B cell (primary cell): Measurements from ENCODE around the gene ZRANB3. TPM values are rescaled to one million over a fixed set of nuclear protein-coding genes. Genes with fewer than 3 reads are reported as not detected.

ENCODE experiments used
- ATAC-seq: fragments of 200-7000 bp; cut with Tn5 transposase; one replicate; pipeline ENCODE4 v1.10.0; 2021; ENCODE audit warnings: low read depth, mild to moderate bottlenecking, moderate number of reproducible peaks, moderate library complexity
- CTCF ChIA-PET: fragments of 350-600 bp; sonication (Branson Sonifier 250); formaldehyde crosslinking; loops from one replicate; lab custom pipeline; 2021; ENCODE audit warnings: antibody characterized with exemption, inconsistent platforms; lab: Charles Lee
- POLR2A ChIA-PET: fragments of 350-600 bp; sonication (Branson Sonifier 250); formaldehyde crosslinking; loops from one replicate; lab custom pipeline; 2021; ENCODE audit warnings: antibody characterized with exemption; lab: Charles Lee
- DNase-seq: peaks from one replicate; pipeline ENCODE4 v3.0.0; 2013
- H2AFZ ChIP-seq: 2 replicates; pipeline ENCODE4 v1.6.1; 2012; ENCODE audit warnings: mild to moderate bottlenecking, low read depth, low read length; ENCODE audit not compliant: insufficient read depth, poor library complexity, severe bottlenecking
- H3K27ac ChIP-seq, 2 donors: 1 replicate in 1 of 2; 2 replicates in 1 of 2; pipeline ENCODE4 v1.5.1; 2012 to 2013; ENCODE audit warnings: low read length in 2 of 2, mild to moderate bottlenecking in 2 of 2, moderate library complexity in 1 of 2
- H3K27me3 ChIP-seq, 4 experiments: fragments of 200-600 bp in 1 of 4; sonication (generic) in 1 of 4; replicated peaks in 1 of 4; 1 replicate in 2 of 4; 2 replicates in 2 of 4; pipeline versions ENCODE4 v1.6.1 to v1.7.0; 2013 to 2016; ENCODE audit warnings: low read length in 3 of 4, mild to moderate bottlenecking in 2 of 4, mixed read lengths in 1 of 4, moderate library complexity in 1 of 4; ENCODE audit not compliant: insufficient read depth in 4 of 4, control insufficient read depth in 3 of 4; ENCODE audit errors: control extremely low read depth in 1 of 4
- H3K36me3 ChIP-seq, 2 experiments: replicated peaks in 1 of 2; 1 replicate in 1 of 2; 2 replicates in 1 of 2; pipeline versions ENCODE4 v1.6.1 to v1.7.1; 2013; ENCODE audit warnings: low read length in 1 of 2; ENCODE audit not compliant: insufficient read depth in 2 of 2, control insufficient read depth in 1 of 2; ENCODE audit errors: control extremely low read depth in 1 of 2, extremely low read depth in 1 of 2
- H3K4me1 ChIP-seq, 2 donors: fragments of 200-600 bp in 1 of 2; sonication (generic) in 1 of 2; 1 replicate in 1 of 2; 2 replicates in 1 of 2; pipeline versions ENCODE4 v1.5.1 to v1.6.1; 2013 to 2017; ENCODE audit warnings: low read length in 2 of 2; ENCODE audit not compliant: control insufficient read depth in 2 of 2, insufficient read depth in 2 of 2
- H3K4me2 ChIP-seq: replicated peaks from 2 replicates; pipeline ENCODE3; 2012; ENCODE audit warnings: mild to moderate bottlenecking, low read depth, low read length; ENCODE audit not compliant: poor library complexity, severe bottlenecking
- H3K4me3 ChIP-seq, 5 experiments: fragments of 200-600 bp in 1 of 5; sonication (generic) in 1 of 5; 1 replicate in 3 of 5; 2 replicates in 2 of 5; pipeline versions ENCODE4 v1.5.1 to v1.7.0; 2011 to 2016; ENCODE audit warnings: low read length in 4 of 5, mild to moderate bottlenecking in 4 of 5, low read depth in 2 of 5, control low read depth in 1 of 5, moderate library complexity in 1 of 5; ENCODE audit not compliant: insufficient read depth in 1 of 5; ENCODE audit errors: control extremely low read depth in 1 of 5, extremely low read depth in 1 of 5
- H3K79me2 ChIP-seq: fragments of 200-600 bp; sonication (generic); one replicate; pipeline ENCODE4 v1.6.0; 2016; ENCODE audit warnings: low read length; ENCODE audit not compliant: control insufficient read depth, insufficient read depth
- H3K9ac ChIP-seq: fragments of 200-600 bp; sonication (generic); 2 replicates; pipeline ENCODE4 v1.6.1; 2017; ENCODE audit warnings: mild to moderate bottlenecking, low read length, moderate library complexity
- H3K9me3 ChIP-seq, 3 donors: one replicate each; pipeline versions ENCODE4 v1.6.1 to v1.7.1; 2013; ENCODE audit warnings: low read length in 2 of 3; ENCODE audit not compliant: control insufficient read depth in 2 of 3, insufficient read depth in 1 of 3; ENCODE audit errors: control extremely low read depth in 1 of 3
- H4K20me1 ChIP-seq: 2 replicates; pipeline ENCODE4 v1.6.0; 2012; ENCODE audit warnings: mild to moderate bottlenecking, low read length; ENCODE audit not compliant: insufficient read depth, control insufficient read depth, poor library complexity, severe bottlenecking
- H3K27ac Mint-ChIP-seq: one replicate; pipeline ENCODE4 v1.8.0; 2021; ENCODE audit warnings: mixed read lengths
- H3K27me3 Mint-ChIP-seq: one replicate; pipeline ENCODE4 v1.8.0; 2021; ENCODE audit warnings: mixed read lengths
- H3K4me1 Mint-ChIP-seq: one replicate; pipeline ENCODE4 v1.8.0; 2021; ENCODE audit warnings: mixed read lengths
- H3K4me3 Mint-ChIP-seq: one replicate; pipeline ENCODE4 v1.8.0; 2021; ENCODE audit warnings: mixed read lengths
- H3K9me3 Mint-ChIP-seq: one replicate; pipeline ENCODE4 v1.8.0; 2022; ENCODE audit warnings: mixed read lengths; ENCODE audit not compliant: insufficient read depth
- CTCF ChIP-seq: fragments of 200-600 bp; IDR thresholded peaks from one replicate; pipeline ENCODE4 v1.8.0; 2022; ENCODE audit warnings: antibody characterized with exemption, mild to moderate bottlenecking
- EZH2 ChIP-seq: IDR thresholded peaks from 2 replicates; pipeline ENCODE4 v1.6.1; 2012; ENCODE audit warnings: borderline replicate concordance, low read depth, mild to moderate bottlenecking, moderate library complexity, low read length; ENCODE audit not compliant: insufficient read depth, poor library complexity, severe bottlenecking
- WGBS: methylation state at CpG from one replicate; pipeline ENCODE4 v1.1.5; 2013; ENCODE audit warnings: missing lambda C conversion rate; ENCODE audit not compliant: insufficient coverage; 5-methylcytosine and 5-hydroxymethylcytosine counted together
- intact Hi-C: fragments of 100-400 bp; cut with micrococcal nuclease; formaldehyde crosslinking; loops from one replicate; pipeline ENCODE4 v1.10.0; 2022
- polyA plus RNA-seq: library from polyadenylated mRNA; depleted of rRNA; stranded (reverse); fragments of >200 nt; gene quantifications from 2 replicates; pipeline ENCODE4 v1.2.3, GENCODE V29; 2012
- total RNA-seq, 2 donors: library from RNA; stranded (reverse); fragments of 120-200 nt in 1 of 2; gene quantifications; 1 replicate in 1 of 2; 2 replicates in 1 of 2; pipeline versions ENCODE4 v1.2.3 to v1.2.4, GENCODE V29; 2013 to 2022

Gene ZRANB3
- total and polyA plus RNA-seq, 2 donors (not counting 1 experiment from before 2014, with no cell fraction given): 2.4 to 9.8 TPM

- no peak overlapping the region for H3K4me2 ChIP-seq
- no peaks in the 10 kb centered on the region for H3K79me2 ChIP-seq
- Mint-ChIP-seq H3K27ac (no peak overlapping the region), H3K27me3 (no peaks in the 10 kb centered on the region), H3K9me3 (peaks cover 2% of the 10 kb centered on the region), H3K4me1 (no peaks in the 10 kb centered on the region), H3K4me3 (no peak overlapping the region)
- H2AFZ ChIP-seq: no peak overlapping the region
- ChIA-PET POLR2A (no interaction called here), CTCF (interaction anchor here (1.6 to 5.9 kb wide), 2 partner anchors 105 to 235 kb away, joined by 4 to 73 read pairs; no protein-coding TSS in a partner anchor)
- DNase-seq: no peak
- no peak overlapping the region for H3K4me3 ChIP-seq
- H3K27me3 ChIP-seq: no peaks in the 10 kb centered on the region
- no peak overlapping the region for H3K9ac ChIP-seq
- no peak overlapping the region for H3K27ac ChIP-seq
- intact Hi-C loops: no loop called here
- no peaks in the 10 kb centered on the region for H4K20me1 ChIP-seq
- ATAC-seq: no peak
- H3K36me3 ChIP-seq: no peaks in the 10 kb centered on the region
- TF ChIP-seq EZH2: no peak
- no peak for TF ChIP-seq CTCF
- H3K4me1 ChIP-seq: no peaks in the 10 kb centered on the region
- H3K9me3 ChIP-seq: no peaks in the 10 kb centered on the region
These were observed 55.9 kb downstream of the ZRANB3 start for GRCh38 chr2:135475128-135475527.

- Mint-ChIP-seq H3K4me3 (no peak overlapping the region), H3K27ac (no peak overlapping the region), H3K9me3 (no peaks in the 10 kb centered on the region), H3K4me1 (no peaks in the 10 kb centered on the region), H3K27me3 (no peaks in the 10 kb centered on the region)
- intact Hi-C loops: no loop called here
- H3K27ac ChIP-seq: no peak overlapping the region
- H3K79me2 ChIP-seq: no peaks in the 10 kb centered on the region
- no peaks in the 10 kb centered on the region for H4K20me1 ChIP-seq
- H2AFZ ChIP-seq: no peak overlapping the region
- H3K9me3 ChIP-seq: no peaks in the 10 kb centered on the region
- no peaks in the 10 kb centered on the region for H3K36me3 ChIP-seq
- H3K4me1 ChIP-seq: no peaks in the 10 kb centered on the region
- peak; percentile 20 for DNase-seq
- no CpG with 5 or more reads among the region's 2 CpGs for WGBS
- CTCF ChIA-PET: interaction anchor here (0.9 to 5.9 kb wide), 9 partner anchors 10 to 483 kb away, joined by 3 to 73 read pairs (median 3); no protein-coding TSS in a partner anchor
- POLR2A ChIA-PET: no interaction called here
- TF ChIP-seq EZH2: no peak
- TF ChIP-seq CTCF: peak; percentile 52
- H3K9ac ChIP-seq: no peak overlapping the region
- no peak overlapping the region for H3K4me3 ChIP-seq
- no peaks in the 10 kb centered on the region for H3K27me3 ChIP-seq
- no peak for ATAC-seq
- H3K4me2 ChIP-seq: no peak overlapping the region
These were observed 57.5 kb downstream of the ZRANB3 start for GRCh38 chr2:135473567-135473966.
